Fibroblast of mammary gland (primary cell): ENCODE measurements around the gene ARHGAP44.

Experiments used
- DNase-seq: peaks from one replicate; pipeline ENCODE4 v3.0.0-alpha.2; 2010; ENCODE audit warnings: low read depth
- H3K4me3 ChIP-seq: 2 replicates; pipeline ENCODE4 v1.5.1; 2011; ENCODE audit warnings: low read depth, mild to moderate bottlenecking, low read length, moderate library complexity; ENCODE audit not compliant: control insufficient read depth
- TF ChIP-seq, protein P1 (sequence below): conservative IDR thresholded peaks from 2 replicates; pipeline ENCODE4 v1.5.1; 2011; ENCODE audit warnings: low read depth, low read length, inconsistent platforms; ENCODE audit not compliant: control insufficient read depth, insufficient read depth

ARHGAP44 gene

DNA sequence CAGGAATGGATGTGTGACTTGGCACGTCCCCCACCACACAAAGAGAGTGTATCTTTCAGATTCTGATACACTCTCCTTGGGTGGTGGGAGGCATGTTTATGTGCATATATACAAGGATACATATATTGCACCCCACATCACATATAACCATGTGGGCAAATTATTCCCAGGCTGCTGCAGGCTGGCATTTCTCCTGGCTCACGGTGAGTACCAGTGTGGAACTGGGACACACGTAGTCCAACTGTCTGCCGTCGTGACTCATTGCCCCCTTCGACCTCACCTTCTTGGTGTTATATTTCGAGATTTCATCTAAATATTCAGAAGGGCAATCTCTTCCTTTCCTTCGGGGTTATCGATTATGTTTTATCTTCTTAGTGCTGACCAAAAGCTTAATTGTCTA lies 24.4 kb downstream of the ARHGAP44 start:
- DNase-seq, result no peak
- TF ChIP-seq, protein P1, sequence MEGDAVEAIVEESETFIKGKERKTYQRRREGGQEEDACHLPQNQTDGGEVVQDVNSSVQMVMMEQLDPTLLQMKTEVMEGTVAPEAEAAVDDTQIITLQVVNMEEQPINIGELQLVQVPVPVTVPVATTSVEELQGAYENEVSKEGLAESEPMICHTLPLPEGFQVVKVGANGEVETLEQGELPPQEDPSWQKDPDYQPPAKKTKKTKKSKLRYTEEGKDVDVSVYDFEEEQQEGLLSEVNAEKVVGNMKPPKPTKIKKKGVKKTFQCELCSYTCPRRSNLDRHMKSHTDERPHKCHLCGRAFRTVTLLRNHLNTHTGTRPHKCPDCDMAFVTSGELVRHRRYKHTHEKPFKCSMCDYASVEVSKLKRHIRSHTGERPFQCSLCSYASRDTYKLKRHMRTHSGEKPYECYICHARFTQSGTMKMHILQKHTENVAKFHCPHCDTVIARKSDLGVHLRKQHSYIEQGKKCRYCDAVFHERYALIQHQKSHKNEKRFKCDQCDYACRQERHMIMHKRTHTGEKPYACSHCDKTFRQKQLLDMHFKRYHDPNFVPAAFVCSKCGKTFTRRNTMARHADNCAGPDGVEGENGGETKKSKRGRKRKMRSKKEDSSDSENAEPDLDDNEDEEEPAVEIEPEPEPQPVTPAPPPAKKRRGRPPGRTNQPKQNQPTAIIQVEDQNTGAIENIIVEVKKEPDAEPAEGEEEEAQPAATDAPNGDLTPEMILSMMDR, result no peak

DNA sequence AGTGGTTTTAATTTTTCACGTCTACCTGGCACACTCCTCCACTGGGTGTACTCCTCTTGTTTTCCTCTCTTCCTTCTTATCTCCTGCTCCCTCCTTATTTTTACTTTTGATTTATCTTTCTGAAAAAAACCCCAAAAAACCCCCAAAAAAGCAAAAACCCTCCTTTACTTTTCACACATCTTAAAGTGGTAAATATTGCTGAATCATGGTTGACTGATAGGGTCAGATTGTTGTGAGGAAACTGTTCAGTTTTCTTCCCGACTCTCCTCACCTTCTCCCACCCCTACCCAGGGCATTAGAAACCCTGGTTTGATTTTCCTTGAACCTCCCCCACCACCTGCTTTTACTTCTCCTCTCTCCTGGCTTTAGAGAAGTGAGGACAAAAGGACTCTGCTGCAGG lies 25.4 kb downstream of the ARHGAP44 start:
- TF ChIP-seq, protein P1, result no peak
- no peak for DNase-seq
- no peak overlapping the region for H3K4me3 ChIP-seq

More for the DNA sequence above, 24.4 kb downstream of the ARHGAP44 start:
- no peak overlapping the region for H3K4me3 ChIP-seq

DNA sequence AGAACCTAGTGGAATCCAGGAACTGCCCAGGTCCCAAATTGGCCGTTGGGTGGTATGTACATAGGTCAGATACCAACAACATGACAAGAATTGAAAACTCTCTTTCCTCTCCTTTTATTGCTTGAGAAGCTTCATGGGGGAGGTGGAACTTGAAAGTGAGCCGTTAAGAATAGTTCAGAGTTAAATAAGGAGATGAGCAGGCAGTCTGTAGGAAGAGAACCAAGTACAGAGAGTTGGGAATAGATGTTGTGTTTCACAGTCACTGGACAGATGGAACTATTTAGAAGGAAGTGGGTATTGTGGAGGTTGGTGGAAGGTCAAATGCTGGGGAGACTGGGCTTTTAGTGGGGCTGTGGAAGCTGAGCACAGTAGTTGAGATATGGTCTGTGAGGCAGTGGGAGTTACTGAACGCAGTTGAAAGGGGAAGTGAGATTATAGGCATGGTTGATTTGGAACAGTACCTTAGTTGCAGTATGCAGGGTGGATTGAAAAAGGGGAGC lies 26.4 kb downstream of the ARHGAP44 start:
- TF ChIP-seq, protein P1, result no peak
- no peak overlapping the region for H3K4me3 ChIP-seq
- DNase-seq, result no peak

DNA sequence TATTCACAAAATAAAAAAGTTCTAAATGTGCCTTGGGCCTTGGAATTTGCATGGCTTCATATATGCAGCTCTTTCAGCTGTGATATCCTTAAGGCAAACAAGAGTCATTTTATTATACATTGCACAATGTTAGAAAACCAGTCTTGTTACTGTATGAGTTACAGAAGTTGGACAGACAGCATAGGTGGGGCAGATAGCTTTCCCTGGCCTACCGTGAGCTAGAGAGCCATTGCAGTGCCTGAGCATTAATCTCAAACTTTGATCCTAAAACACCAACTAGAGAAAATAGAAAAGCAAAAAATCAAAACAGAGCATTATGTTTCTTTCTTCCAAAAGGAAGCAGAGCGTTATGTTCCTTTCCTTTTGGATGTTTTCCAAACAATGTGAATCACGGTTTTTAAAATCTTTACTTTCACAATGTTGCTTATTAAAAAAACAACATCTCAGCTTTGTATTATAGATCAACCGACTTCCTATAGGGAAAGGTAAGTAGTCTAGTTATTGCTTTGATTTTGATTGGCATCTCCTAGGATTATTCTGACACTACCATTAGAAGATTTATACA lies 32.2 kb downstream of the ARHGAP44 start:
- no peak overlapping the region for H3K4me3 ChIP-seq
- DNase-seq, result peak; percentile 64
- TF ChIP-seq, protein P1, result no peak

DNA sequence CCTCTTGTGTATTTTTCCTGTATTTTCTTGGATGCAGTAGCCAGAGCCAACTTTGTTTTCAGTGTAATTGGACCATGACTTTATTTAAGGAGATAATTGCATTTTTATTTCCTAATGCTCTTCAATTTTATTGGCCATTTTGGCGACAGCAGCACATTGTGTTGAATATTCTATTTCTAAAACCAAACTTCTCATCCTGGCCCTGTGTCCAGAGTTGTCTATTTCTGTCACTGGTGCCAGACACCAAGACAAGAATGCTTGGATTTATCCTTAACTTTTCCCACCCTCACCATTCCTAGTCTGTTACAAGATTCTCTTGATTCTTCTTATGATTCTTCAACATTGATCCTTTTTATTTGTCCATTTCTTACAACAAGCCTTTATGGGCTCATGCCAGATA lies 37.1 kb downstream of the ARHGAP44 start:
- no peak overlapping the region for H3K4me3 ChIP-seq
- TF ChIP-seq, protein P1, result no peak
- DNase-seq, result no peak

DNA sequence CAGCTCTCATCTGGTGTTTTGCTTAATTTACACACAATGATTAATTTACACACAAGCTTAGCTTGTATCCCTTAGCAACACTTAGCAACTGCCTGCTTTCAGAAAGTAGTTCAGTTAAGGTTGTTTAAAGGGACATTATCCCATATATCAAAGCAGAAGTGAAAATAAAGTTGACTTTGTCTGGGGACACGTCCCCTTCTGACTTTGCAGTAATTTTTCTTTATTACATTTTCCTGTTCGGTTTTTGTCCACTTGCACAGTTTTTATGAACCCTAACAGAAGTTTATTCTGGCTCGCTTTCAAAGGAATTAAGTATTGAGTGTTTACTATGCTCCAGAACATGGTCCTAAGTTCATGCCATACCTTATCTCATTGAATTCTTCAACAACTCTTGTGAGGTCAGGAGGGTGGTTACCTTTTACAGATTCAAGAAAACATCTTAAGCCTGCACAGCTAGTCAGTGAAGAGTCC lies 41.5 kb downstream of the ARHGAP44 start:
- H3K4me3 ChIP-seq, result no peak overlapping the region
- no peak for DNase-seq
- TF ChIP-seq, protein P1, result no peak
